SK-N-SH treated with all-trans-retinoic acid at 6 μM for 48 hours (cell line): ENCODE measurements around the gene TLDC2.
A peak's percentile ranks its signal among the peaks of the same experiment; 100 is the strongest.

Experiments
- ATAC-seq: fragments of 200-7000 bp; cut with Tn5 transposase; 3 replicates; pipeline ENCODE4 v1.9.1; 2020; ENCODE audit warnings: mild to moderate bottlenecking, moderate library complexity
- BACH2 ChIP-seq: fragments of 250-450 bp; sonication (Bioruptor Pico); IDR thresholded peaks from 2 replicates; pipeline ENCODE4 v1.9.0; 2021; ENCODE audit warnings: mild to moderate bottlenecking, borderline replicate concordance
- CREB5 ChIP-seq: fragments of 250-450 bp; sonication (Bioruptor Pico); IDR thresholded peaks from 2 replicates; pipeline ENCODE4 v1.5.1; 2020; ENCODE audit warnings: low read depth, mild to moderate bottlenecking, moderate library complexity
- CSDC2 ChIP-seq: fragments of 250-450 bp; sonication (Bioruptor Pico); IDR thresholded peaks from 2 replicates; pipeline ENCODE4 v1.5.0; 2020; ENCODE audit warnings: mild to moderate bottlenecking, moderate library complexity
- CSRNP3 ChIP-seq: fragments of 250-450 bp; sonication (Bioruptor Pico); IDR thresholded peaks from 2 replicates; pipeline ENCODE4 v1.5.1; 2021; ENCODE audit warnings: mild to moderate bottlenecking, moderate library complexity
- ESRRG ChIP-seq: fragments of 250-450 bp; sonication (Bioruptor Pico); IDR thresholded peaks from 2 replicates; pipeline ENCODE4 v1.6.1; 2021; ENCODE audit warnings: mild to moderate bottlenecking
- GLIS3 ChIP-seq: fragments of 250-450 bp; sonication (Bioruptor Pico); IDR thresholded peaks from 2 replicates; pipeline ENCODE4 v1.5.0; 2020; ENCODE audit warnings: mild to moderate bottlenecking, moderate library complexity
- ISL1 ChIP-seq: fragments of 250-450 bp; sonication (Bioruptor Pico); IDR thresholded peaks from 2 replicates; pipeline ENCODE4 v2.1.2; 2022; ENCODE audit warnings: mild to moderate bottlenecking, moderate library complexity
- PATZ1 ChIP-seq: fragments of 250-450 bp; sonication (Bioruptor Pico); IDR thresholded peaks from 2 replicates; pipeline ENCODE4 v1.8.0; 2020; ENCODE audit warnings: mild to moderate bottlenecking, moderate library complexity, borderline replicate concordance
- POU6F1 ChIP-seq: fragments of 250-450 bp; sonication (Bioruptor Pico); IDR thresholded peaks from 2 replicates; pipeline ENCODE4 v1.8.0; 2021; ENCODE audit warnings: low read depth, mild to moderate bottlenecking, moderate library complexity, borderline replicate concordance
- PPARA ChIP-seq: fragments of 250-450 bp; sonication (Bioruptor Pico); IDR thresholded peaks from 2 replicates; pipeline ENCODE4 v1.5.0; 2020; ENCODE audit warnings: mild to moderate bottlenecking, borderline replicate concordance
- RARB ChIP-seq: fragments of 250-450 bp; sonication (Bioruptor Pico); IDR thresholded peaks from 2 replicates; pipeline ENCODE4 v1.8.0; 2021; ENCODE audit warnings: mild to moderate bottlenecking, moderate library complexity
- SNAI2 ChIP-seq: fragments of 250-450 bp; sonication (Bioruptor Pico); IDR thresholded peaks from 2 replicates; pipeline ENCODE4 v1.5.0; 2020; ENCODE audit warnings: mild to moderate bottlenecking, moderate library complexity
- TCF4 ChIP-seq: fragments of 250-450 bp; sonication (Bioruptor Pico); IDR thresholded peaks from 2 replicates; pipeline ENCODE4 v1.8.0; 2021; ENCODE audit warnings: mild to moderate bottlenecking, moderate library complexity, borderline replicate concordance
- TOX ChIP-seq: fragments of 250-450 bp; sonication (Bioruptor Pico); IDR thresholded peaks from 2 replicates; pipeline ENCODE4 v1.8.0; 2021; ENCODE audit warnings: mild to moderate bottlenecking, moderate library complexity, borderline replicate concordance
- ZC3H10 ChIP-seq: fragments of 250-450 bp; sonication (Bioruptor Pico); IDR thresholded peaks from 2 replicates; pipeline ENCODE4 v1.5.1; 2021; ENCODE audit warnings: mild to moderate bottlenecking, moderate library complexity
- ZFP3 ChIP-seq: fragments of 250-450 bp; sonication (Bioruptor Pico); IDR thresholded peaks from 2 replicates; pipeline ENCODE4 v1.5.0; 2020; ENCODE audit warnings: mild to moderate bottlenecking, moderate library complexity
- ZFP30 ChIP-seq: fragments of 450-650 bp; formaldehyde crosslinking; IDR thresholded peaks from 2 replicates; pipeline ENCODE4 v1.5.0; 2022; ENCODE audit warnings: mild to moderate bottlenecking, moderate library complexity
- ZNF70 ChIP-seq: fragments of 450-650 bp; formaldehyde crosslinking; IDR thresholded peaks from 2 replicates; pipeline ENCODE4 v1.5.0; 2020; ENCODE audit warnings: mild to moderate bottlenecking, moderate library complexity
- ZNF8 ChIP-seq: fragments of 450-650 bp; formaldehyde crosslinking; IDR thresholded peaks from 2 replicates; pipeline ENCODE4 v1.5.0; 2020; ENCODE audit warnings: mild to moderate bottlenecking, moderate library complexity

TLDC2 gene

GRCh38 chr20:36848078-36848660, 27.8 kb upstream of the TLDC2 start:
- no peak for TF ChIP-seq TCF4 (CRISPR knock-in tag)
- no peak for TF ChIP-seq ZFP30 (CRISPR knock-in tag)
- no peak for TF ChIP-seq ZNF70 (CRISPR knock-in tag)
- no peak for TF ChIP-seq ZFP3
- TF ChIP-seq TOX (CRISPR knock-in tag), result no peak
- TF ChIP-seq RARB (CRISPR knock-in tag), result no peak
- TF ChIP-seq GLIS3, result no peak
- no peak for TF ChIP-seq BACH2 (CRISPR knock-in tag)
- ATAC-seq, result peak; percentile 92

GRCh38 chr20:36848677-36849076, 27.3 kb upstream of the TLDC2 start:
- TF ChIP-seq TCF4 (CRISPR knock-in tag), result no peak
- no peak for TF ChIP-seq PPARA (CRISPR knock-in tag)
- no peak for TF ChIP-seq ZNF8 (CRISPR knock-in tag)
- no peak for TF ChIP-seq POU6F1
- TF ChIP-seq ISL1 (CRISPR knock-in tag), result no peak
- TF ChIP-seq PATZ1 (CRISPR knock-in tag), result no peak
- TF ChIP-seq ZFP30 (CRISPR knock-in tag), result no peak
- TF ChIP-seq CSRNP3 (CRISPR knock-in tag), result no peak
- no peak for TF ChIP-seq TOX (CRISPR knock-in tag)
- no peak for TF ChIP-seq CSDC2
- no peak for TF ChIP-seq ESRRG (CRISPR knock-in tag)
- no peak for TF ChIP-seq ZNF70 (CRISPR knock-in tag)
- no peak for TF ChIP-seq BACH2 (CRISPR knock-in tag)
- no peak; the same call in 2 of the 3 replicates for ATAC-seq

GRCh38 chr20:36849333-36850065, 26.4 kb upstream of the TLDC2 start:
- no peak for ATAC-seq
- TF ChIP-seq ESRRG (CRISPR knock-in tag) (no peak), CSDC2 (no peak), BACH2 (CRISPR knock-in tag) (no peak), SNAI2 (CRISPR knock-in tag) (no peak), PPARA (CRISPR knock-in tag) (no peak), CREB5 (CRISPR knock-in tag) (no peak), PATZ1 (CRISPR knock-in tag) (no peak), TOX (CRISPR knock-in tag) (no peak)

- TF ChIP-seq POU6F1 (no peak), CREB5 (CRISPR knock-in tag) (no peak), ZNF8 (CRISPR knock-in tag) (peak; percentile 100), GLIS3 (no peak), SNAI2 (CRISPR knock-in tag) (no peak), PPARA (CRISPR knock-in tag) (no peak), ZC3H10 (no peak)
- no peak for ATAC-seq
These were observed 25.2 kb upstream of the TLDC2 start for GRCh38 chr20:36850759-36851158.
